ENCODE results near the gene SEC24D.

SEC24D gene

DNA sequence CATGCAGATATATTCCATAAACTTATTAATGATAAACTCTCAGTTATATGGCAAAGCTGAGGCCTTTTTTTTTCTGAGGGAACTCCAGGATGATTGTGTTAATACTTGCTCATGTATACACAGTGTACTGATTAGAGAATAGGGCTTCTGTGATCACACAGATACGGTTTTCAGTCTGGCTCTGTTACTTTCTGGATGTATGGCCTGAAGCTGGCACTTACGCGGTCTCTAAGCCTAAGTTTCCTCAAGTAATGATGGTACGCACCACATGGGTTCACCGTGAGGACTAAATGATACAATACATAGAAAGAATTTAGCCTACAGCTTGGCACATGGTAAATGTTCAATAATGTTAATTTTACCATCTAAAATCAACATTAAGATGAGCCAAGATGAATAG is 73.8 kb downstream of the SEC24D start:
- Histone ChIP-seq H3K4me1 (ENCODE audit: control insufficient read depth, low read length) (peaks cover 51% of the 10 kb centered on the region), H3K27me3 (ENCODE audit: control insufficient read depth, low read length) (no peaks in the 10 kb centered on the region), H3F3A (ENCODE audit: control insufficient read depth, insufficient read depth) (peaks cover 22% of the 10 kb centered on the region), H3K4me2 (ENCODE audit: low read length) (peak overlapping the region; percentile 84), H3K9me3 (ENCODE audit: control insufficient read depth, insufficient read depth, low read length) (no peaks in the 10 kb centered on the region), H3K27ac (ENCODE audit: low read depth, low read length) (peak overlapping the region; percentile 88), H4K20me1 (ENCODE audit: control insufficient read depth, insufficient read depth, low read depth, low read length) (no peaks in the 10 kb centered on the region), H3K9me2 (replicated peaks; ENCODE audit: control insufficient read depth, low read length) (no peaks in the 10 kb centered on the region), H3K36me3 (ENCODE audit: control insufficient read depth, low read length) (peaks cover 30% of the 10 kb centered on the region), H3K4me3 (ENCODE audit: low read length) (peak overlapping the region; percentile 75), H3K79me2 (ENCODE audit: control insufficient read depth, low read length) (peaks cover 12% of the 10 kb centered on the region)
- no peak for TF ChIP-seq EZH2phosphoT487 (IDR thresholded peaks at IDR 0.05; ENCODE audit: borderline replicate concordance, low read length)
- no peak for TF ChIP-seq CTCF (IDR thresholded peaks at IDR 0.05; ENCODE audit: low read depth, low read length, poor library complexity, severe bottlenecking)

- Histone ChIP-seq H3F3A (ENCODE audit: control insufficient read depth, insufficient read depth) (peaks cover 22% of the 10 kb centered on the region), H3K9me3 (ENCODE audit: control insufficient read depth, insufficient read depth, low read length) (no peaks in the 10 kb centered on the region), H4K20me1 (ENCODE audit: control insufficient read depth, insufficient read depth, low read depth, low read length) (no peaks in the 10 kb centered on the region), H3K27me3 (ENCODE audit: control insufficient read depth, low read length) (no peaks in the 10 kb centered on the region), H3K36me3 (ENCODE audit: control insufficient read depth, low read length) (peaks cover 33% of the 10 kb centered on the region), H3K4me3 (ENCODE audit: low read length) (peak overlapping the region; percentile 75), H3K9me2 (replicated peaks; ENCODE audit: control insufficient read depth, low read length) (no peaks in the 10 kb centered on the region), H3K79me2 (ENCODE audit: control insufficient read depth, low read length) (peaks cover 12% of the 10 kb centered on the region), H3K4me2 (ENCODE audit: low read length) (peak overlapping the region; percentile 84), H3K4me1 (ENCODE audit: control insufficient read depth, low read length) (peaks cover 57% of the 10 kb centered on the region), H3K27ac (ENCODE audit: low read depth, low read length) (peak overlapping the region; percentile 88)
- TF ChIP-seq CTCF (IDR thresholded peaks at IDR 0.05; ENCODE audit: low read depth, low read length, poor library complexity, severe bottlenecking) (no peak), EZH2phosphoT487 (IDR thresholded peaks at IDR 0.05; ENCODE audit: borderline replicate concordance, low read length) (no peak)
Measured at GRCh38 chr4:118761397-118762016, 74.4 kb downstream of the SEC24D start.

DNA sequence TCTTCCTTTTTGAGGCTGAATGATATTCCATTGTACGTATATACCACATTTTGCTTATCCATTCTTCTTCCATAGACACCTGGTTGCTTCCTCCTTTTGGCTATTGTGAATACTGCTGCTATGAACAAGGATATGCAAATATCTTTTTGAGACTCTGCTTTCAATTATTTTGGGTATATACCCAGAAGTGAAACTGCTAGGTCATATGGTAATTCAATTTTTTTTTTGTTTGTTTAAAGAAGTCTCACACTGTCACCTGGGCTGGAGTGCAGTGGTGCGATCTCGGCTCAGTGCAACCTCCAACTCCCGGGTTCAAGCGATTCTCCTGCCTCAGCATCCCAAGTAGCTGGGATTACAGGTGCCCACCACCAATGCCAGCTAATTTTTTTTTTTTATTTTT is 75.4 kb downstream of the SEC24D start:
- H3K4me3 ChIP-seq (ENCODE audit: low read length) = peak overlapping the region; percentile 75
- peak overlapping the region; percentile 84 for H3K4me2 ChIP-seq (ENCODE audit: low read length)
- H3K79me2 ChIP-seq (ENCODE audit: control insufficient read depth, low read length) = peaks cover 12% of the 10 kb centered on the region

More for the DNA sequence above, 75.4 kb downstream of the SEC24D start:
- Histone ChIP-seq H3F3A (ENCODE audit: control insufficient read depth, insufficient read depth) (peaks cover 22% of the 10 kb centered on the region), H3K9me2 (replicated peaks; ENCODE audit: control insufficient read depth, low read length) (no peaks in the 10 kb centered on the region), H4K20me1 (ENCODE audit: control insufficient read depth, insufficient read depth, low read depth, low read length) (no peaks in the 10 kb centered on the region), H3K4me1 (ENCODE audit: control insufficient read depth, low read length) (peaks cover 68% of the 10 kb centered on the region), H3K27ac (ENCODE audit: low read depth, low read length) (peak overlapping the region; percentile 88), H3K27me3 (ENCODE audit: control insufficient read depth, low read length) (no peaks in the 10 kb centered on the region), H3K9me3 (ENCODE audit: control insufficient read depth, insufficient read depth, low read length) (no peaks in the 10 kb centered on the region), H3K36me3 (ENCODE audit: control insufficient read depth, low read length) (peaks cover 31% of the 10 kb centered on the region)
- TF ChIP-seq EZH2phosphoT487 (IDR thresholded peaks at IDR 0.05; ENCODE audit: borderline replicate concordance, low read length) (no peak), CTCF (IDR thresholded peaks at IDR 0.05; ENCODE audit: low read depth, low read length, poor library complexity, severe bottlenecking) (no peak)

Measured in DOHH2 (cell line).